Adrenal gland (tissue), 5 donors: ENCODE data around the gene RPL7A.

Experiments
- POLR2A ChIP-seq, 2 donors: fragments of 450-650 bp; IDR thresholded peaks; one replicate each; pipeline ENCODE4 v1.6.1; 2017; ENCODE audit warnings: antibody characterized with exemption in 2 of 2, mild to moderate bottlenecking in 2 of 2, moderate library complexity in 1 of 2
- TF ChIP-seq, protein P1 (sequence below), 6 experiments: fragments of 450-650 bp in 4 of 6; fragments of 200-600 bp in 2 of 6; sonication (generic) in 1 of 6; IDR thresholded peaks; 1 replicate in 5 of 6; 2 replicates in 1 of 6; pipeline versions ENCODE4 v1.5.1 to v1.8.0; 2016 to 2021; ENCODE audit warnings: antibody characterized with exemption in 6 of 6, mild to moderate bottlenecking in 2 of 6, moderate library complexity in 1 of 6
- donor health status: DM: no; HTN: no; CAD: no.

GRCh38 chr9:133304158-133304470 is 43.9 kb upstream of the RPL7A start:
- TF ChIP-seq, protein P1, sequence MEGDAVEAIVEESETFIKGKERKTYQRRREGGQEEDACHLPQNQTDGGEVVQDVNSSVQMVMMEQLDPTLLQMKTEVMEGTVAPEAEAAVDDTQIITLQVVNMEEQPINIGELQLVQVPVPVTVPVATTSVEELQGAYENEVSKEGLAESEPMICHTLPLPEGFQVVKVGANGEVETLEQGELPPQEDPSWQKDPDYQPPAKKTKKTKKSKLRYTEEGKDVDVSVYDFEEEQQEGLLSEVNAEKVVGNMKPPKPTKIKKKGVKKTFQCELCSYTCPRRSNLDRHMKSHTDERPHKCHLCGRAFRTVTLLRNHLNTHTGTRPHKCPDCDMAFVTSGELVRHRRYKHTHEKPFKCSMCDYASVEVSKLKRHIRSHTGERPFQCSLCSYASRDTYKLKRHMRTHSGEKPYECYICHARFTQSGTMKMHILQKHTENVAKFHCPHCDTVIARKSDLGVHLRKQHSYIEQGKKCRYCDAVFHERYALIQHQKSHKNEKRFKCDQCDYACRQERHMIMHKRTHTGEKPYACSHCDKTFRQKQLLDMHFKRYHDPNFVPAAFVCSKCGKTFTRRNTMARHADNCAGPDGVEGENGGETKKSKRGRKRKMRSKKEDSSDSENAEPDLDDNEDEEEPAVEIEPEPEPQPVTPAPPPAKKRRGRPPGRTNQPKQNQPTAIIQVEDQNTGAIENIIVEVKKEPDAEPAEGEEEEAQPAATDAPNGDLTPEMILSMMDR (IDR thresholded peaks at IDR 0.05): no peak
- TF ChIP-seq POLR2A (IDR thresholded peaks at IDR 0.05): no peak
